Posterior cingulate gyrus (tissue), 11 donors: ENCODE results near the gene RCOR1.
"Not testable (repeated sequence)": the region's sequence is repeated elsewhere in the genome, so short reads cannot be mapped to it uniquely, and the experiment has no call there.

Experiments used
- DNase-seq, 10 donors: peaks; one replicate each; pipeline versions ENCODE4 v3.0.0 to v3.0.0-alpha.2; 2020 to 2021; ENCODE audit warnings: mixed read lengths in 3 of 10
- intact Hi-C: fragments of 100-400 bp; cut with DNase I; formaldehyde crosslinking; loops from one replicate; pipeline ENCODE4 v1.15.1; 2023

RCOR1 gene

GRCh38 chr14:102591944-102592762, at the start of gene RCOR1:
Gene RCOR1 (plus strand): TSS chr14:102592649. CDS start chr14:102592887, 238 bp downstream.
- peak; percentile 96 to 100 (median 98) for DNase-seq
- intact Hi-C loops, result loop anchor here (1.0 to 10.0 kb wide), 2 partner anchors 68 to 147 kb away; no protein-coding TSS in a partner anchor

- intact Hi-C loops, result no loop called here
- no peak for DNase-seq
Observed at GRCh38 chr14:102544046-102544746, 48.3 kb upstream of the RCOR1 start.

- intact Hi-C loops, result no loop called here
- DNase-seq, result no peak
Observed at GRCh38 chr14:102544747-102545460, 47.5 kb upstream of the RCOR1 start.

DNA sequence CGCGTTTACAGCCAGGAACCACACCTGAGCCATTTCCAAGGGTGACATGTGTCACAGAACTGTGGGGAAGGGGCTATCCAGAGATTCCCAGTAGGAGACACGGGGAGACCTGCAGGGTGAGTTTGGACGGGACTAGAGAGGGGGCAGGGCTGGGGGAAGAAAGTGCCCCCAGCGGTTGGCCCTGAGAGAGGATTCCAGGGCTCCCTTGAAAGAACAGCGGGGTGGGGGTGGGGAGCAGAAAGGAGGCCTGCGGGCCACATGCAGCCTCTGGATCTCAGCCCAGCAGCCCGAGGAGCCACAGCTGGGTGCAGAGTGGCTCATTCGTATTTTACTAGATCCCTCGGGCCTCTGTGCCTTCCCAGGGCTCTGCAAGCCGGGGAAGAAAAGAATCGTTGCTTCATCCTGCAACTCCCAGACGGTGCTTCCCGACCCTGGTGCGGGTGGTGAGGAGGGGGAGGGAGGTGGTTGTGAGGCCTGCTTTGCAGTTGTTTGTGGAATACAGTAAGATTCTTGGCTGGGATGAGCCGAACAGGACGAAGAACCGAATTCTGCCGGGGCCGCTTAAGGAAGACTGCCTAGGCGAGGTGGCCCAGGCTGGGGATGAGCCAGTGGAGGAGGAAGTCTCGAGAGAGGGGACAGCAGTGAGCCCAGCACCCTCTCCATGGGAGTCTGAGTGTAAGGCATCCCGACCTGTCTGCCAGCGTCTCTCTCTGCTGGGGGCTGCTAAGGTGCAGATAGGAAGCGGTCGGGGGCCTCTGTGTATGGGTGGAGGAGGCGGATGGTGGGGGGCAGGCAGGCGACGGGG, 46.8 kb upstream of the RCOR1 start:
- intact Hi-C loops, result no loop called here
- DNase-seq, result no peak

- no peak for DNase-seq
Observed at GRCh38 chr14:102548616-102549240, 43.7 kb upstream of the RCOR1 start.

DNA sequence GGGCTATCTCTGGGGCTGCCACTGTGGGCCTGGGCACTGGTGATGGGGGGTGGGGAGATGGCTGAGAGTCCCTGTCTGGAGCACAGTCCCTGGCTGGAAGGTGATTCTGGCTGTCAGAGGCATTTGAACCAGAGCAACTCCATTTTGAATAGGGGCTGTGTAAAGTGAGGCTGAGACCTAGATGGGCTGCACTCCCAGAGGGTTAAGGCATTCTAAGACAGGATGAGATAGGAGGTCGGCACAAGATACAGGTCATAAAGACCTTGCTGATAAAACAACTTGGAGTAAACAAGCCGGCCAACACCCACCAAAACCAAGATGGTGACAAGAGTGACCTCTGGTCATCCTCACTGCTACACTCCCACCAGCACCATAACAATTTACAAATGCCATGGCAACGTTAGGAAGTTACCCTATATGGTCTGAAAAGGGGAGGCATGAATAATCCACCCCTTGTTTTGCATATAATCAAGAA, 41.5 kb upstream of the RCOR1 start:
- DNase-seq, intact Hi-C loops: not testable (repeated sequence)

More at GRCh38 chr14:102548616-102549240, 43.7 kb upstream of the RCOR1 start:
- intact Hi-C loops, result no loop called here

DNA sequence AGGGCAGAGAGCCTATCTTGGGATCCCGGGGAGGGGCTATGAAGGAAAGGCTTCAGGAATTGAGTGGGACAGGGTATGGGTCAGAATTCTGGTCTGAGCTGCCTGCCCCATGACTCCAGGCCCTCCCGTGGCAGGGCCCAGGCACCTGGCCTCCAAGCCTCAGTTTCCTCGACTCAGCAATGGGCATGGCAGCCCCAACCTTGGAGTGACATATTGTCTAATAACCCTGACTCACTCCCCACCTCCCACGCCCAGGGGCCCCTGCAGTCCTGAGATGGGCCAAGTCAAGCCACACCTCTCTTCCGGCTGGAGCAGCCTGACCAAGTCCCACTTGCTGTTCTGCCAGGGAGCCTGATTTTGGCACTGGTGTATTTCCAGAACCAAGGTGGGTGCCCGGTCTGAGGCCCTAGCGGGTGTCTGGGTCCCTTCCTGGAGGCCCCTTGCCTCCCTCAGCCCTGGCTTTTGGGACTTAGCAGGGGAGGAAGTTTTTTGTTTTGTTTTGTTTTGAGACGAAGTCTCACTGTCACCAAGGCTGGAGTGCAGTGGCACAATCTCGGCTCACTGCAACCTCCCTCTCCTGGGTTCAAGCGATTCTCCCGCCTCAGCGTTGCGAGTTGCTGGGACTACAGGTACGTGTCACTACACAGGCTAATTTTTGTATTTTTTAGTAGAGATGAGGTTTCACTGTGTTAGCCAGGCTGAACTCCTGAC, 40.3 kb upstream of the RCOR1 start:
- intact Hi-C loops, result no loop called here
- no peak for DNase-seq

DNA sequence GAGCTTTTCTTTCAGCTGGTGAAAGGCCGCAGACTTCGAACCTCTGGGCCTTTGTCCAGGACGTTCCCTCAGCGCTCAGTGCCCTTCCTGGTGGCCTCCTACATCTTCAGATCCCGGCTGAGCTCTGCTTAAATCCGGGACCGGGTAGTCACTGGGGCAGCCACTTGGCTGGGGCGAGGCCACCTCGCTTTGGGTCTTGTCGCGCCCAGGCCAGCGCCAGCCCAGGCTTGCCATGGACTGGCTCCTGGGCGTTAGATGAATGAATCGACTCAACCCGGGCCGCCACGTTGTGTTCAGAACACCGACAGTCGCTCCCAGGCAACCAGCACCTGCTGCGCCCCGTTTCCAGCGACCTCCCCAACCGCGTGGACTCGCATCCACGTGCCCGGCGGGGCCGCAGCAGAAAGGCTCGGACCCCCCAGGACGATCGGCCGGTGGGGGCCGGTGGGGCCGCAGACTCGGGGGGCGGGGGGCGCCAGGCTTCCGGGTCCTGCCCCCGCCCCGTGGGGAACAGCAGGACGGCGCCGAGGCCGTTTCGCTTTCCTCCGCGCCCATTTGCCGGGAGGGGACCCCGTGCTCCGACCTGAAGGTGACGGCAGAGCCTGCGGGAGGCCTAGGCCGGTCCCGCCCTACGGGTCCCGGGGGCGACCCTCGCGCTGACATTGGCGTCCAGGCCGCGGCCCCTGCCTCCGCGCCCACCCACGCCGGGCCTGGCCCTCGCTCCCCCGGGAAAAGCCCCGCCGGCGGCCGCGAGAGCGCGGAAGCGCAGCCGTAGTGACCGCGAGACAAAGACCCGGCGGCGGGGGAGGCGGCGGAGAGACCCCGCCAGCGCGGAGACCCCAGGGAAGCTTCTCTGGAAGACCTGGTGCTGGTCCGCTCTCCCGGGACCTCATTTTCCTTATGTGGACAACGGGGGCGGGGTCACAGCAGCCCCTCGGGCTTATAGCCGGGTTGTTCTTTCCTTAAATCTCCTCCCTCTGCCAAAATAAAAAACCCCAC, 37.3 kb upstream of the RCOR1 start:
- intact Hi-C loops, result no loop called here
- no peak for DNase-seq

DNA sequence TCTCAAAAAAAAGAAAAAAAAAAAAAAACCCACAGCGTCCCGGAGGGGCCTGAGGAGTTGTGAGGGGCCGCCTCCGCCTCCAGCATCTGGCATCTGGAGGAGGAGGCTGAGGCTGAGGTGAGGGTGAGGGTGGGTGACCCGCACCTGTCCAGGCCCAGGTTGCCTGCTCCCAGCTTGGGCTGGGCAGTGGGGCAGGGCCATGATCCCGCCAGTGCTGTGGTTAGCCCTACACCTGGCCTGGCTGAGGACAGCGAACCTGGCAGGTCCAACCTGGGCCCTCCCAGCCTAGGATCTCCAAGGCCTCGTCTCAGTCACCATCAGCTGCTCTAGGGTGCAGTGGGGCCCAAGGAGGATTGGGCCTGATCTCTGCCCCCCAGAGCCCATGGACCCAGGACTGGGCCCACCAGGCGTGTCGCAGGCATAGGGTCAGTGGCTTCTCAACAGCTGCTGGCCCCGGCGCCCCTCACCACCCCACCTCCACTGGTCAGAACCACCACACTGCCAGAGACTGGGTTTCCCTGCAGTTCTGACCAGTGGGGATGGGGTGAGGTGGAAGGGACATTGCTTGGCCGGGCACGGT, 36.3 kb upstream of the RCOR1 start:
- intact Hi-C loops, result no loop called here
- no peak for DNase-seq

- intact Hi-C loops, result no loop called here
- DNase-seq, result no peak
Observed at GRCh38 chr14:102557434-102558226, 34.8 kb upstream of the RCOR1 start.

DNA sequence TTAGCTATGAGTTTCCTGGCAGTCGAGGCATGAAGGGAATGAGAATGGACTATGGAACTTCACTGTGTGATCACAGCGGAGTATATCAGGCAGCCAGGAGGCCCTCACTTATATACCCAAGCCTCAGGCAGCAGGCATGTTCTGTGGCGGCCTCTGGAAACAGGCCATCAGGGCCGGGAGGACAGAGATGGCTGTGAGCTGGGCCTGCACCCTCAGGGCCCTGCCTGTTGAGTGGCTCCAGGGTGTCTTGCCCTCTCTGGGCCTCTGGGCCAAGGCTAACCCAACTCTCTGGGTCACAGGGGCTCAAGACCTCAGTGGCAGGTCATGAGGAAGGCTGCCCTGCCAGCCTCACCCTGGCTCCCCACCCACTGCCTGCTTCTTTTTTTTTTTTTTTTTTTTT, 33.9 kb upstream of the RCOR1 start:
- DNase-seq, result no peak
- intact Hi-C loops, result no loop called here

- no peak for DNase-seq
Observed at GRCh38 chr14:102560458-102561261, 31.8 kb upstream of the RCOR1 start.

DNA sequence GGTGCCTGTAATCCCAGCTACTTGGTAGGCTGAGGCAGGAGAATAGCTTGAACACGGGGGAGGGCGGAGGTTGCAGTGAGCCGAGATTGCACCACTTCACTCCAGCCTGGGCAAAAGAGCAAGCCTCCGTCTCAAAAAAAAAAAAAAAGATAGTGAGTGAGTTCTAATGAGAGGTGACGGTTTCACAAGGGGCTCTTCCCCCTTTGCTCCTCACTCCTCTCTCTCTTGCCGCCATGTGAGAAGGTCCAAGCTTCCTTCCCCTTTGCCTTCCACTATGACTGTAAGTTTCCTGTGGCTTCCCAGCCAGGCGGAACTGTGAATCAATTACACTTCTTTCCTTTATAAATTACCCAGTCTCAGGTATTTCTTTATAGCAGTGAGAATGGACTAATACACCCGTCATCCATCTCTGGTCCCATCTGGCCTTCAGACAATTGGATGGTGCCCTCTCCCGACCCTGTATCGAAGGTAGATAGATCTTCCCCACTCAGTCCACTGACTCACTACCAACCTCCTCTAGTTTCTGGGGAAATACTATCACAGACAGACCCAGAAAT, 27.0 kb upstream of the RCOR1 start:
- no peak for DNase-seq
- intact Hi-C loops, result no loop called here

More at GRCh38 chr14:102560458-102561261, 31.8 kb upstream of the RCOR1 start:
- intact Hi-C loops, result no loop called here

GRCh38 chr14:102565959-102566358, 26.5 kb upstream of the RCOR1 start:
- intact Hi-C loops, result no loop called here

DNA sequence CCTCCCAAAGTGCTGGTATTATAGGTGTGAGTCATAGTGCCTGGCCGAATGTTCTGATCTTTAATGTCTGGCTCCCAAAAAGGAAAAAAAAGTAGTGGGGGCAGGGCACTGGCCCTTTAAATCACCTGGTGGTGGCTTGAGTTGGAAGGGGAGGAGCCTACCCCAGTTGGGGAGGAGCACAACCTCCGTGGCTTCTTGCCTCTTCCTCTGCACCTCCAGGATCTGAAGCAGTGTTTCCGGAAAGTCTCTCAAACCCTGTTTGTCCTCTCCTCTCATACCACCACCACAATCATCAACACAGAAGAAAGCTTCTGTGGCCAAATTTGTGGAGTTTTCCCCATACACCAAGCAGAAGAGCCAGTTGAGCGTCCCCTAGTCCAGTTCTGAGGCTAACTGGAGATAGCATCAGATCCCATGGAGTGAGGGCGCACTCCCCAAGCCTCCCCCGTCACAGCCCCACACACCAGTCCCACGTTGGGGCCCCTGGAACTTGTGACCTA, 24.3 kb upstream of the RCOR1 start:
- no peak for DNase-seq

More at GRCh38 chr14:102565959-102566358, 26.5 kb upstream of the RCOR1 start:
- DNase-seq, result no peak

More for the DNA sequence above, 24.3 kb upstream of the RCOR1 start:
- intact Hi-C loops, result no loop called here
